Activated CD8-positive, alpha-beta memory T cell treated with anti-CD3 and anti-CD28 coated beads for 36 hours (primary cell): ENCODE data around the gene CHID1. TPM values are rescaled to one million over a fixed set of nuclear protein-coding genes. Genes with fewer than 3 reads are reported as not detected.

Source experiments
- CTCF ChIA-PET: fragments of 350-600 bp; sonication (Branson Sonifier 250); formaldehyde crosslinking; loops from one replicate; lab custom pipeline; 2021; ENCODE audit warnings: antibody characterized with exemption; lab: Charles Lee
- POLR2A ChIA-PET: fragments of 350-600 bp; sonication (Branson Sonifier 250); formaldehyde crosslinking; loops from one replicate; lab custom pipeline; 2021; ENCODE audit warnings: antibody characterized with exemption; lab: Charles Lee
- total RNA-seq, 2 experiments: library from RNA; stranded (reverse); gene quantifications; one replicate each; pipeline ENCODE4 v1.2.3, GENCODE V29; 2021

Gene CHID1
- 10 to 100 TPM; 96.5 to 99.0 TPM for total RNA-seq

DNA sequence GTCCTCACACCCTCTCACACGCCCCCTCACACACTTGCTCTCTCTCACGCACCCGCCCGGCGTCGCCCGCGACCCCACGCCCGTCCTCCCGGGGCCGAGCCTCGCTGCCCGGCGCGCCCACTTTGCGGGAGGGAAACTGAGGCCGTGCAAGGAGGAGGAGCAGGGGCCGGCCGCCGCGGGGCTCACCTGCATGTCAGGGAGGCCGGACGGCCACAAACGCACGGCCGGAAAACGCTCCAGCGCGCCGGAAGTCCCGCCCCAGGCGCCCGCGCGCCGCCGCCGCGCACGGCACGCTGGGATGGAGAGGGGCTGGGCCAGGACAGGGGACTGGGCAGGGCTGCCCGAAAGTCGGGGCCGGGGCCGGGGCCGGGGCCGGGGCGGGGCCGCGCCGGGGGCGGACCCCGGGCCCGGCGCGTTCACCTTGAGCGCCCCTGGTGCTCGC lies at the start of gene CHID1:
Gene CHID1, minus strand, starts transcription at position 222 of the 442 bp plus-strand sequence. CDS start 5,994 bp downstream, outside the sequence.
- ChIA-PET POLR2A (interaction anchor here (1.3 to 2.1 kb wide), 2 partner anchors 67 to 78 kb away, joined by 3 to 8 read pairs; partner anchors contain the start of genes CD151 and TSPAN4), CTCF (interaction anchor here (0.6 to 1.9 kb wide), 3 partner anchors 13 to 162 kb away, joined by 3 to 5 read pairs (median 3); no protein-coding TSS in a partner anchor)

DNA sequence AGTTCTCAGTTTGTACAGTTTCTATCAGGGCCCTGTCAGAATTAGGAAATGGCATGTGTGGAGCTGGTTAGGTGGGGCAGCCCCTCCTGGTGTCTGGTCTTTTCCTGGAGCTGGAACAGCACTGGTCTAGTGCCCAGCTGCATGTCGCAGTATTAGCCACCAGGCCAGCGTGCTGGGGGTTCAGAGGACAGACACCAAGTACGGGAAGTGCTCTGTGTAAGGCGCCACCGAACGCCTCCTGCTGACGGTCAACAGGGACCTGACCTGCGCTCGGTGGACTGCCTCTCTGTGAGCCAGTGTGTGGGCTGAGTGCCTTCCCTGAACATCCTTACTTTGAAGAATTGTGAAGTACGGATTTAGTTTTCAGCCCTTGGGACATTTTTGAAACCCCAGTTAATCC lies 49.0 kb upstream of the CHID1 start:
- ChIA-PET POLR2A (no interaction called here), CTCF (no interaction called here)

DNA sequence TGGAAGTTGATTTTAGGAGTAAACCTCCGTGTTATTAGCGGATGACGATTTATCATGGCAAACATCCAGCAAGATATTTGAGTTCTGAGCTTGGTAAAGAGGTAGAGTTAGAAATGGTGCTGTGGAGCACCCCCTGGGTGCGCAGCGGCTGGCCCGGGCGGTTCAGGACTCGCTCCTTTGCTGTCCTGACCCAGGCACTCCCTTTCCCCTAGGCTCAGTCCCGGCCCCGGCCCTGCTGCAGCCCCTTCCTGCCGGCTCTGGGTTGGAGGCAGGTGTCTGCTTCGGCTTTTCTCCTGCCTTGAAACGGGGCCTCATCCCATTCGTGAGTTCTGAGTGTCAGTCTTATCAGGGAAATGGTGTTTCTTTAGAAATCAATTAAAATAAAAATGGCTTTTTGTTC lies 48.4 kb upstream of the CHID1 start:
- CTCF ChIA-PET, result no interaction called here

DNA sequence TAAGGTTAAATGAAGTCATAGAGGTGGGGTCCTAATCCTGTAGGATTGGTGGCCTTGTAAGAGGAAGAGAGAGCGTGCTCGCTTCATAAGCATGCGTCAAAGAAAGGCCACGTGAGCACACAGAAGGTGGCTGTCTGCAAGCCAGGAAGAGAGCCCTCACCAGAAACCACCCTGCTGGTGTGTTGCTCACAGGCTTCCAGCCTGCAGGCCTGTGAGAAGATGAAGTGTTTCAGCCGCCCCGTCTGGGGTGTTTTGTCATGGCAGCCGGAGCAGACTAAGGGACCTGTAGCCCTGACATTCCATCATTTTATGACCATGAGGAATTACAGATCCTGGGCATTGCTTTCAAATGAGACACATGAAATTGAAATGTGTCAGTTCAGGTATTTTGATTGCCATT lies 47.5 kb upstream of the CHID1 start:
- POLR2A ChIA-PET, result no interaction called here

More for the DNA sequence above, 48.4 kb upstream of the CHID1 start:
- POLR2A ChIA-PET, result no interaction called here

DNA sequence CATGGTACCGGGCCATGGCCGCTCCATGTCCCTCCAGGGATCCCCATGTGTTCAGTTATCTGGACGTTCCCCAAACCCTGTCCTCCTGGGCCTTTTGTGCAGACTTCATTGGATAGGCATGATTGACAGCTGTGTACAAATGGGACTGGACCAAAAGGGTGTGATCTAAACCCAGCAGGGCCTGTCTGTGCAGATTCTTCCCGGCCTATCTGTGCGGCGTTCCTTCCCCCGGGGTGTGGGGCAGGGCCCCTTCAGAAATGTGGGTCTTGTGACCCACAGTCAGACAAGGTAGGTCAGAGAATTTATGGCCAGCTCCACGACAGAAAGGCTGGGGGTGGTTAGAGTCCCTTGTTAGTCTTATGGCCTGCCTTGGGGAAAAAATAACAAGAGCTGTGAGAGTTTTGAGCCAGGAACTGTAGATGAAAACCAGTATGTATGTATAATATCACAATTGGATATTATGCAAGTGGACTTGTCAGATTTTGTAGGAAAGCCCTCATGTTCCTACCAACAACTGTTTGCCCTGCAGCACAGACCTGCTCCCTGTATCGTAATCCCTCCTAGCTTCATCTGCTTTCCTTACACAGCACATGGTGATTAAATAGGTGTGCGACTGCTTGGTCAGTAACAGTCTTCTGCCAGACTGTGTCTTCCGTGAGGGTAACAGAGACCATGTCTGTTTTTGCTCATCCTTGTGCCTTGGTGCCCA lies 46.8 kb upstream of the CHID1 start:
- ChIA-PET CTCF (no interaction called here), POLR2A (no interaction called here)

More for the DNA sequence above, 47.5 kb upstream of the CHID1 start:
- CTCF ChIA-PET, result no interaction called here

DNA sequence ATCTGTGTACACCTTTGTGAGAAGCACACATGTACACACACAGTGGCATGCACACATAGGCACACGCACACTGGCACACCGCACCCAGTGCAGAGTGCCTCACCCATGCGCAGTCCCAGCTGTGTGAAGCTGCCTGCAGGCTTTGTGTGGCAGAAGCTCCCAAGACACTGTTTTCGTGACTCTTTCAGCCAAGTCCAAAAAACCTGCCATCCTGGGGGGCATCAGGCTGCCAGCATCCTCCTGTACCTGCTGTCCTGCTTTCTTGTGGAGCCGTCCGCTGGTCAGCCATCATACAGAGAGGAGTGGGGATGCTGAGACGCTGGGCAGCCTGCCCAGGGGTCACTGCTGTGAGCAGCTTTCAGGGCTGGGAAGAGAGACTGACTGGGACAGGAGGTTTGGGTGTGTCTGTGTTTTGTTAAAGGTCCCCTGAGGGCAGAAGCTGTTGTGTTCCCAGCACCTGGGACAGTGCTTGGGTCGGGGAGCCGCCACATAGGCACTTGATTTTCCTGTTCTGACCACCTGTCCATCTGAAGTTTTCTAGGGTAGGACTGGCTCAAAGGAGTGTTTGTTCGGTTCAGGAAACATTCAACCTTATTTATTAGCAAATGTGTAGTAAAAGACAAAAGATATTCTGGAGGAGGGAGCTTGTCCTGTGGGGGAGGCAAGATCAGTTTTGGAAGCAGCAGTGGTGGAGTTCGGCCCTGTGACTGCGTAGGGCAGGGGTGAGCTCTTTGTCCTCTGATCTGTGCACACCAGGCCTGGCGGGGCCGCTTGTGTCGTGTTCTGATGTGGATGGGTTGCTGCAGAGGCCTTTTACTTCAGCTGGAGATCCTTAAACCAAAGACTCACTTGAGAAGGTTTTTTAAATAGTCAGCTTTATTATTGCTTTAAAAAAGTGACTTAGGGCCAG lies 44.8 kb upstream of the CHID1 start:
- ChIA-PET CTCF (no interaction called here), POLR2A (no interaction called here)

DNA sequence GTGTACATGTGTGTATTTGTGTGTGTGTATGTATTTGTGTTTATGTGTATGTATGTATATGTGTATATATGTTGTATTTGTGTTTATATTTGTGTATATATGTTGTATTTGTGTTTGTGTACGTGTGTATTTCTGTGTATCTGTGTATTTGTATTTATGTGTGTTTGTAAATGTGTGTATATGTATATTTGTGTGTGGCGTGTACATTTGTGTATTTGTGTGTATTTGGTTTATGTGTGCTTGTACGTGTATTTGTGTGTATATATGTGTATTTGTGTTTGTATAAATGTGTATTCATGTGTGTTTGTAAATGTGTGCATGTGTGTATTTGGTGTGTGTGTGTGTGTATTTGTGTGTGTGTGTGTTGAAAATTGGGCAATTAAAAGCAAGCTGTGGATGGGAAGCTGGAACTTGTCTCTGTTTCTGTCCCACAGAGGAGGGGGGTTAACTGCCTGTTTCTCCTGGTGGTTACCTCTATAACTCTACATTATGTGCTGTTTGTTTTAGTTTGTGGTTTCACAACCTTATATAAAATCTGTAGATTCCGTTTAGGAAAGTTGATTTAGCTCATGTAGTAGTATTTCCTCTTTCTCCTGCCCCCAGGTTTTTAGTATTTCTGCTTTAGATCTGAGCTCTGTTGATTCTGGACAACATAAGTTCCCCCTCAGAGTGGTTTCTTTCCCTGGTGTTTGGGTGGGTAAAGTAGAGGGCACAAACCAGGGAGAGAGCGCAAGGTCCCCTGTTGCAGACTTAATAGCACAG lies 44.0 kb upstream of the CHID1 start:
- CTCF ChIA-PET, result no interaction called here
- POLR2A ChIA-PET, result no interaction called here

DNA sequence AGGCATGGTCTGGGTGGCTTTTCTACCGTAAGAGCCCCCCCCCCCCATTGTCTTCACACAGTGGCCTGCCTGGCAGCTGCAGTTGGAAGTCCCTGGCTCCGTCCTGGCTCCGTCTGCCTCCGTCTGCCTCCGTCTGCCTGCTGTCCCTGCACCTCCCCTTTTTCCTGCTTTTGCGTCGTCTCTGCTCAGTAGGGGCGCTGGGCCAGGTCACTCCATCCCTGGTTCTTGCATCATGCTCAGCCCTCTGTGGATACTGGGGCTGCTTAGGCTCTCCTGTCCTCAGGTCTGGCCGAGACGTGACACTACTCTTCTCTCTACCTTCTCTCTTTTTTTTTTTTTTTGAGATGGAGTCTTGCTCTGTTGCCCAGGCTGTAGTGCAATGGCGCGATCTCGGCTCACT lies 42.9 kb upstream of the CHID1 start:
- ChIA-PET POLR2A (no interaction called here), CTCF (no interaction called here)

DNA sequence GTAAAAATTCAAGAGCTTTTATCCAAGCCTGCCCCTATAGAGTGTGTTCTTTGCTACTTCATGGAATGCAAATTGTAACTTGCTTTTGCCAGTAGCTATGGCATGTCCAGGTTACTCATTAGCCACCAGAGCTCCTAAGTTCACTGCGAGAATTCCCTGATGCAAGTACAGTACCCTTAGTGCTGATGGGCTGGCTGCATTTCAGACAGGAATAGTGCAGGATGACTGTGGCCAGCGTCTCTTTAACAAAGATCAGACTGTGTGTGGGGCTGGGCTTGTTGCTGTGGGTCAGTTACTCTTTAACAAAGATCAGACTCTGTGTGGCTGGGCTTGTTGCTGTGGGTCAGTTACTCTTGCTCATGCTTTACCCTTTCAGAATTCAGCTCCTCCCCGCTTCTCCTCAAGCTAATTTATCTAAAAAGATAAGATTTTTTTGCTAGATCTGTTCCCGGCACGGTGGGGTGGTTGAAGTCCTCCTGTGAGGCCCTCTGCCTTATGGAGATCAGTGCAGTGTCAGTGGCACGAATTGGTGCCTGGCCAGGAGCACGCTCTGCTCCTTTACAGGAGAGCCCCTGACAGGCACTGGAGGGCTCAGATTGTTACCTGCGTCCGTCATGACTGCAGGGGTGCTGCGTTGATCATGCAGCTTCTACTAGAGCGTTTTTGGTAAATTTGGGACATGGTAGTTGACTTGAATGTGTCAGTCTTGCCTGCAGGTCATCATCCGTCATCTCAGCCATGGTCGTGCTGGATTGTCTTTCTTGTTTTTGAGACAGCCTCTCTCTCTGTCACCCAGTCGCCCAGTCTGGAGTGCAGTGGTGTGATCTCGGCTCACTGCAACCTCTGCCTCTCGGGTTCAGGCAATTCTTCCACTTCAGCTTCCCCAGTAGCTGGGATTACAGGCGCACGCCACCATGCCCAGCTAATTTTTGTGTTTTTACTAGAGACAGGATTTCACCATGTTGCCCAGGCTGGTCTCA lies 42.1 kb upstream of the CHID1 start:
- CTCF ChIA-PET, result no interaction called here
- POLR2A ChIA-PET, result no interaction called here

DNA sequence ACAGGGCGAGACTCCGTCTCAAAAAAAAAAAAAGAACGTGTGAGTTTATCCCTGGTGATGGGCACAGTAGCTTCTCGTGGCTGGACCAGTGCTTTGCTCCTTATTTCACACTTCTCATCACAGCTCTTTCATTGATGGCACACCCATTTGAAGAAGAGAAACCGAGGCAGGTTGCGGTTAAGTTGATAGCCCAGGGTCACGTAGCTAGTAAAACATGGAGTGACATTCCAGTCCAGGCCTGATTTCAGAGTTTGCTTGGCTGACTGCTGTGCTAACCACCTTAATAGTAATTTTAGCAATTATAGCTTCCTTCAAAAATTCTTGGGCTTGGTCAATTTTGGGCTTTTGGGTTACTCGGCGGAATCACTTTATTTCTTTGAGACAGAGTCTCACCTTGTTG lies 40.9 kb upstream of the CHID1 start:
- CTCF ChIA-PET, result no interaction called here
- POLR2A ChIA-PET, result no interaction called here

DNA sequence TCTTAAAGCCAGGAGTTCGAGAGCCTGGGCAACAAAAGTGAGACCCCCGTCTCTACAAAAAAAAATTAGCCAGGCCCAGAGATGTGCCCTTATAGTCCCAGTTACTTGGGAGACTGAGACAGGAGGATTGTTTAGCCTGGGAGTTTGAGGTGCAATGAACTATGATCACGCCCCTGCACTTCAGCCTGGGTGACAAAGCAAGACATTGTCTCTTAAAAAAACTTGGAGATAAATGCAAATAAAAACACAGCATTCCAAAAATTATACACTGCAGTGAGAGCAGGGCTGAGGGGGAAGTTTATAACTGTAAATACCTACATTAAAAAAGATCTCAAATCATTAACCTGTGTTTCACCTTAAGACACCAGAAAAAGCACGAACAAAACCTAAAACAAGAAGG lies 37.1 kb upstream of the CHID1 start:
- ChIA-PET CTCF (no interaction called here), POLR2A (no interaction called here)

DNA sequence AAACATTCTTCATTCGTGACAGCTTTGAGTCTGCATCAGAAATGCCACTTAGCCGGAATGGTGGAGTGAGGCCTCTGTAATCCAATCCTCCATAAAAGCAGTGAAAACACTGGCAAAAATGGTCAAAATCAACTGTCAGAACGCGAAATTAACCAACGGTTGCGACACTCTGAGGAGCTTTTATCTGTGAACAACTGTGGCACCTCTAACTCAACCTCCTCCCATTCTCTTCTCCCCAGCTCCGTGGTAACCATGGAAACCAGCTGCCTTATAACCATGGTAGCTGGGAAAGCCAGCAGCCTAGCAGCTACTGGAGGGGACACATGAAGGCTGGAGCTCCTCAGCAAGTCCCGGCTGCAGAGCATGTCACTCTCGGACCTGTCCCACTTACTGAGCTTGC lies 35.4 kb upstream of the CHID1 start:
- ChIA-PET POLR2A (no interaction called here), CTCF (interaction anchor here (0.6 kb wide), 1 partner anchor 85 kb away, joined by 3 read pairs; no protein-coding TSS in a partner anchor)

DNA sequence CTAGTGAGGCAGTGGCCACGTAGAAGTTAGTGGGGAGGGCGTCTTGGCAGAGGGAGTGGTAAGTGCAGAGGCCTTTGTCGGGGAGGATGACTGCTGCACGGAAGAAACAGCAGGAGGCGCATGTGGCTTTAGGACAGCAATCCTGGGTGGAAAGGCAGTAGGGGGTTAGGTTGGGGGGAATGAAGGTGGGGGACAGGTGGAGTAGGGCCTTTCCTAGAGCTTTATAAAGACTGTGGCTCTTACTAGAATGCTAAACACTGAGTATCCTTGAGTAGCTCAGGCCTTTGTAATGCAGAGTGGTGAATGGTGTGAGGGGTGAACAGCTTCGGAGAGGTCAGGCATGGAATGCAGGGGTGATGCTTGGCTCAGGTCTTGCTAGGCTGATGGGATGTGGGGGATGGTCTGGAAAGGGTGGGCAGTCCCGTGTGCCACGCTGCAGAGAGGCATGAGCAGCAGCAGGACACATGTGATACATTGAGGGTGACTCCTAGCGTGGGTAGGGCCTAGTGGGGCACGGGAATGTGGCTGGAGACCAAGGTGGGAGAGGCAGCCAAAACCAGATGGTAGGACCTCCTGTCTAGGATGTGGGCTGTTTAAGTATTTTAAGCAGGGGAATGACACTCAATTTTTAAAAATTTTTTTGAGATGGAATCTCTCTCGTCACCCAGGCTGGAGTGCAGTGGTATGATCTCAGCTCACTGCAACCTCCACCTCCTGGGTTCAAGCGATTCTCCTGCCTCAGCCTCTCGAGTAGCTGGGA lies 34.3 kb upstream of the CHID1 start:
- ChIA-PET CTCF (no interaction called here), POLR2A (no interaction called here)

DNA sequence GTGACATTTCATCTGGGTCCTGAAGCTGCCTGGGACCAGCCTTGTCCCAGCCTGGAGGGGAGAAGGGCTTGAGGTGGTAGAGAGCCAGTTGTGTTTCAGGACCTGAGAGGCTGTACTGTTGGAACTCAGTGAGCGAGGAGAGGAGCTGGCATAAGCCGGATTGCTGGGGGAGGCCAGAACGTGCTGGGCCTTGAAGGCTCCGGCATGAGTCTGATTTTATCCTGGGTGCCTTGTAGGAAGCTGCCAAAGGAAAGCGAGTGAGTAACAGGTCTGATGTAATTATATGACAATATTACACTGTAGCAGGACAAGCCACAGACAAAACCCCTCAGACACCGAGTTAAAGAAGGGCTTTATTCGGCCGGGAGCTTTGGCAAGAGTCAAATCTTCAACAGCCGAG lies 32.2 kb upstream of the CHID1 start:
- ChIA-PET POLR2A (no interaction called here), CTCF (no interaction called here)

DNA sequence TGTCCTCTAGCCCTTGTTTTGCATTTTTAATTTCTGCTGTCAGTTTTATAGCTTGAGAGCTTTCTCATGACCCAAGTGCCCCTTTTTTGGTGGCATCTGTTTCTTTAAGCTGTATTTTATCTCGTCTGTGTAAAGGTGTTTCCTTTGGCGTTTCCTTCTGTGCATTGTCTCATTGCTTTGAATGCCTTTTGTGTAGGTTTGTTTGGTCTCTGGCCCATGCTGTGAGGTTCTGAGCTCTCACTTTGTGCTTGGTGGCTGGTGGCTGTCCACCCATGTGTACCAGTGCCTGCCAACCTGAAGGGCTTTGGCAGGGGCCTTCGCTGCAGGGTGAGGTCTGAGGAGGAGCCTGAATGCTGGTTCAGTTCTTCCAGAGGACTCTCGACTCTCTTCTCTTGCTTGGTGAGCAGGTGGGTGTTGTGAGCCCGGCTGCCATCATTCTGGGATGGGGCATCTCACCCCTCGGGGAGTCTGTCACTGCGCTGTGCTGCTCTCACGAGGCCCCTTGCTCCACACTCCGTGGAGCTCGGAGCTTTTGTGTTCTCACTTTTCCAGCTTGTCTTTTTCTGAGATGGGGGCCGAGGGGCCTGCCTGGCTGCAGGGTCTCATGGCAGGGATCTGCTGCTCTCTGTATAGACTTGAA lies 30.0 kb upstream of the CHID1 start:
- CTCF ChIA-PET, result no interaction called here
- POLR2A ChIA-PET, result no interaction called here

DNA sequence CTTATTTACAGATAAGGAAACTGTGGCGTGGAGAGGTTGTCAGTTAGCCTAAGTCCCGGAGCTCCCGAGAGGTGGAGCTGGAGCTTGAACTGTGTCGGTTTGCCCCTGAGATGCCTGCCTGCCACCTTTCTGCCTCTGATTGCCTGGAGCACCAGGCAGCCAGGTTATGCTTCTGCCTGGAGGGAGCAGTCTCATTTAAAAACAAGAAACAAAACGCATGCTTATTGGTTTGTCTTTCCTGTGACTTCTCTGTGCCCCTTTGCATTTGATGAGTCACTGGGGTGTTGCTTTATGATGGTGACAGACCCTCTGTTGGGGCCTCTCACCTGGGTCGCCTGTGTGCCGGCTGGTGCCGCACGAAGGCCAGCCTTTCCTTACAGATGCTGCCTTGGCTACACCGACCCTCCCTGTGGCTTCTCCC lies 27.2 kb upstream of the CHID1 start:
- ChIA-PET CTCF (interaction anchor here (0.7 kb wide), 1 partner anchor 41 kb away, joined by 3 read pairs; no protein-coding TSS in a partner anchor), POLR2A (no interaction called here)

DNA sequence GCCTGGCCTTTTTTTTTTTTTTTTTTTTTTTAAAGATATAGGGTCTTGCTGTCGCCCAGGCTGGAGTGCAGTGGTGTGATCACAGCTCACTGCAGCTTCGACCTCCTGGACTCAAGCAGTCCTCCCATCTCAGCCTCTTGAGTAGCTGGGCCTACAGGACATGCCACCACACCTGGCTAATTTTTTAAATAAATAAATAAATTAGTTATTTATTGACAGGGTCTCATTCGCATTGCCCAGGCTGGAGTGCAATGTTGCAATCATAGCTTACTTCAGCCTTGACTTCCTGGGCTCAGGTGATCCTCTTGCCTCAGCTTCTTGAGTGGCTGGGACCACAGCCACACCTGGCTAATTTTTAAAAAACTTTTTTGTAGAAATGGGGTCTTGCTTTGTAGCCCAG lies 25.6 kb upstream of the CHID1 start:
- ChIA-PET CTCF (interaction anchor here (0.6 to 1.0 kb wide), 3 partner anchors 11 to 416 kb away, joined by 3 read pairs; no protein-coding TSS in a partner anchor), POLR2A (no interaction called here)
